Measurements from ENCODE around the gene WASF1.
"Not testable (repeated sequence)": the region's sequence is repeated elsewhere in the genome, so short reads cannot be mapped to it uniquely, and the experiment has no call there.

Gene WASF1

DNA sequence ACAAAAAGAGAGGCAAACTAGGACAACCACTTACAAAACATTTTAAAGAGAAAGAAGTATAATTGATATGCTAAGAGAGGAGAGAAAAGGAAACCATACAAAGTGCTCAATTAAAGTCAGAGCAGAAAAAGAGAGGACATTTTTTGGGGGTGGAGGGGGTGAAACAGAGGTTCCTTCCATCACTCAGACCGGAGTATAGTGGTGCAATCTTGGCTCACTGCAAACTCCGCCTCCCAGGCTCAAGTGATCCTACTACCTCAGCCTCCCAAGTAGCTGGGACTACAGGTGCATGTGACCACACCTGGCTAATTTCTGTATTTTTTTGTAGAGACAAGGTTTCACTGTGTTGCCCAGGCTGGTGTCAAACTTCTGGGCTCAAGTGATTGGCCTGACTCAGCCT lies 9.4 kb downstream of the WASF1 start:
- DNase-seq, result no peak

- DNase-seq, result no peak
These were observed 21.0 kb downstream of the WASF1 start for GRCh38 chr6:110158479-110158878.

DNA sequence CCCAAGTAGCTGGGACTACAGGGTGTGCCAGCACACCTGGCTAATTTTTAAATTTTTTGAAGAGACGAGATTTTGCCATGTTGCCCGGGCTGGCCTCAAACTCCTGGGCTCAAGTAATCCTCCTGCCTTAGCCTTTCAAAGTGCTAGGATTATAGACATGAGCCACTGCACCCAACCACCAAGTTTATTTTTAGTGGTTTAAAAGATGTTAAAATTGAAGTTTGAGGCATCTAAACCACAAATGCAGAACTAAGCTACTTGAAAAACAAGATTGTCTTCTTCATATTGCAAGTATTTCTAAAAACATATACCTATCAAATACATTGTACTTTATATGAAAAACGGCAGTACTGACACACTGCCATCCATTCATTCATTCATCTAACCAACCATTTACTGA lies 31.6 kb downstream of the WASF1 start:
- DNase-seq, result peak; percentile 27

GRCh38 chr6:110140650-110141049 lies 38.8 kb downstream of the WASF1 start:
- DNase-seq, result no peak

DNA sequence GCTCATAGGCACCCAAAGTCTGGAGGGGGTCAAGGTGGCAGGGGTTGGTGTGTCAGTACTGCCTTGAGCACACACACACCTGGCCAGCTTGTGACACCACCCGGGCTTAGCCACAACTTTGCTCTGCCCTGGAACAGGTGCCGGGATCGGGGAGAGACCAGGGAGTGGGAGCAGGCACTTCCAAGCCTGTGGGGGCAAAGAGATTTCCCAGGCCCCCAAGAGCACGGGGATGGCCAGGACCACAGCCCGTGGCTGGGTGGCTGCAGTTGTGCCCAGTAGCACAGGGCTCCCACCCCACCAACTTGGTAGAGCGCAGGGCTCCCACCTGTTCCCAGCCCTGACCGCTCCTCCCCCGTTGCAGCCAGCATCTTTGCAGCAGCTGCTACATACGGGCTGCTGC lies 40.4 kb downstream of the WASF1 start:
- no peak for DNase-seq

DNA sequence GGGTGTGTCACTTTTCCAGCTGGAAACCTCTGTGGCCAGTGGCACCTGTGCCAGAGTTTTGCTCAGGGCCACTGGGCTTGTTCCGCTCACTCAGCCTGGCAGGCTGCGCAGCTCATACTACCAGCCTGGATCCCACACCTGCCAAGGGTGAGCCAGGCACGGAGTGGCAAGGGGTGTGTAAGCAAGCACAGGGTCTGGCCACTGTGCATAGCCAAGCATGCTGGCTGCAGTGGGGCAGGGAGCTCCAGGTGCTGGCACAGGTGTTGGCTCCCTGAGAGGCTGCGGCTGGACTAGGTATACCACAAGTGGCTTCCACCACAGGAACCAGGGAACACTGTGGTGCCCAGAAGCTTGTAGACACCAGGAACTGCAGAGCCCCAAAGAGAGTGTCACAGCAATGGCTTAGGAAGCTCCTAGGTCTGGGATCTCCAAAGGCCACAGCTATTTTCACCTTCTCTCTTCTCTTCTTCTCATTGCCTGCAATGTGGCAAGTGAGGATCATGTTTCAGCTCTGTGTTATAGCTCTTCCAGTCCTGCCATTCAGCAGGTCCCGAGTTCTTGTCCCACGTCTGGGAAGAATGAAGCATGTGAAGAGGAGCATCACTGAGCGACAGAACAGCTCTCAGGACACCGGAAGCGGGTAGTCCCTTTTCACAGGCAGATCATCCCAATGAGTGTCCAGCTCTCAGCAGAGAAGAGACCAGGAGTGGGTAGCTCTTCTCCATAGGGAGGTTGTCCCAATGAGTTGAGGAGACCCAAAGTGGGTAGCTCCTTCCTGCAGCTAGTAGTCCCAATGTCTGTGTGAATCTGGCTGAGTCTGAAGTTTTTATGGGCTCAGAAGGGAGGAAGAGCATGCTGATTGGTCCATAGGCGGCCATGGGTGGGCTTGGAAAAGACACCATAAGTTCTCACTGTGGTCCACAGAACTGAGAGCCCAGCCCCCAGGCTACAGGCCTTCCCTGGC lies 41.3 kb downstream of the WASF1 start:
- DNase-seq, result no peak

GRCh38 chr6:110130362-110130761 lies 49.1 kb downstream of the WASF1 start:
- no peak for DNase-seq

GRCh38 chr6:110128418-110128817 lies 51.1 kb downstream of the WASF1 start:
- no peak for DNase-seq

GRCh38 chr6:110125361-110125760 lies 54.1 kb downstream of the WASF1 start:
- DNase-seq, result no peak

DNA sequence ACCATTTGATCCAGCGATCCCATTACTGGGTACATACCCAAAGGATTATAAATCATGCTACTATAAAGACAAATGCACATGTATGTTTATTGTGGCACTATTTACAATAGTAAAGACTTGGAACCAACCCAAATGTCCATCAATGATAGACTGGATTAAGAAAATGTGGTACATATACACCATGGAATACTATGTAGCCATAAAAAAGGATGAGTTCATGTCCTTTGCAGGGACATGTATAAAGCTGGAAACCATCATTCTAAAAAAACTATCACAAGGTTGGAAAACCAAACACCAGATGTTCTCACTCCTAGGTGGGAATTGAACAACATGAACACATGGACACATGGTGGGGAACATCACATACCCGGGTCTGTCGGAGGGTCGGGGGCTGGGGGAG lies 57.8 kb downstream of the WASF1 start:
- not testable (repeated sequence) for DNase-seq

GRCh38 chr6:110116258-110116657 lies 63.2 kb downstream of the WASF1 start:
- no peak for DNase-seq

DNA sequence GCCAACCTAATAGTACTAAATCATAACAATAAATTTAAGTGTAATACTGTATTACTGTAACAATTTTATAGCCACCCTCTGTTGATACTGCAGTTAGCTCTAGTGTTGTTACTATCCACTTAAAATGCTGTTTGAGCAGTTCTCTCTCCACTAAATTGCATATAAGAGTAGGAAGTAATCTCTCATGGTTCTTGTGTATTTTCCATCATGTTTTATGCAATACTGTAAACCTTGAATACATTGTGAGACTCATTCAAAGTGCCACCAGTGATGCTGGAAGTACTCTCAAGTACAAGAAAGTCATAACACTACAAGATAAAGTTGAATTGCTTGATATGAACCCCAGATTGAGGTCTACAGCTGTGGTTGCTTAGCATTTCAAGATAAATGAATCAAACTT lies 65.5 kb downstream of the WASF1 start:
- peak; percentile 3 for DNase-seq

- no peak for DNase-seq
These were observed 74.2 kb downstream of the WASF1 start for GRCh38 chr6:110105296-110105695.

GRCh38 chr6:110103260-110103659 lies 76.2 kb downstream of the WASF1 start:
- no peak for DNase-seq

GRCh38 chr6:110102411-110102810 lies 77.1 kb downstream of the WASF1 start:
- DNase-seq, result no peak

DNA sequence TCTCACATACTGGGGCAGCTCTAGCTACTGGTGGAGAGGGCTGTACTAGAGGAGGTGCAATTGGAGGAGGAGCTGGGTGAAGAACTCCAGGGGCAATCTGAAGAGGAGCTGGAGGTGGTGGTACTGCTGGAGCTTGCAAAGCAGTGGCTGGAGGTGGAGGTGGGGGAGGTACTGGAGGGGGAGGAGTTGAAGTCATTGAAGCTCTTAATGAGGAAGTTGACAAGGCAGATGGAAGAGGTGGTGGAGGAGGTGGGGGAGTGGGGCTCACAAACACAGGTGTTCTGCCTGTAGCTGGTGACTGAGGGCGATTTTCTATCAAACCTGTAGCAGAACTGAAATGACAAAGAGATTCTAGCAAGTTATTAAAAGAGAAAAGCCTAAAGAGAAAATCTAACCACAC lies 77.6 kb downstream of the WASF1 start:
- DNase-seq, result peak; percentile 34

- peak; percentile 3 for DNase-seq
These were observed 80.9 kb downstream of the WASF1 start for GRCh38 chr6:110098511-110099116.

DNA sequence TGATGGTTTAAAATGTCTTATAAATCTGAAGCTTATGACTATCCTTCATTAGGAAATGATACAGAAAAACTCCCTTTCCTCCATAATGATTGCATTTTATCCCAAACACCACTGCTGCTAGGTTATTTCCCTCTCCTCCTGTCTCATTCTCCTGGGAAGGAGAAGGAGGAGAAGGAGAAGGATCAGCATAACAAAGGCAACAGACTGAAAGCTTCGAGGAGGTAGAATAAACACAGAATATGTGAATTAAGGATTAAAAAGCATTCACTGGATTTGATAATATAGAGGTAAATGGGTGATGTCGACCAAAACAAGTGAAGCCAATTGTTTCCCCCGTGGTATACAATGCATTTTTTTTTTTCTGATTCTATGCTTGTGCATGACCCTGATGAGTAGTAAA lies 82.0 kb downstream of the WASF1 start:
- no peak for DNase-seq

GRCh38 chr6:110095935-110096334 lies 83.5 kb downstream of the WASF1 start:
- DNase-seq, result no peak

GRCh38 chr6:110095101-110095500 lies 84.4 kb downstream of the WASF1 start:
- DNase-seq, result no peak

DNA sequence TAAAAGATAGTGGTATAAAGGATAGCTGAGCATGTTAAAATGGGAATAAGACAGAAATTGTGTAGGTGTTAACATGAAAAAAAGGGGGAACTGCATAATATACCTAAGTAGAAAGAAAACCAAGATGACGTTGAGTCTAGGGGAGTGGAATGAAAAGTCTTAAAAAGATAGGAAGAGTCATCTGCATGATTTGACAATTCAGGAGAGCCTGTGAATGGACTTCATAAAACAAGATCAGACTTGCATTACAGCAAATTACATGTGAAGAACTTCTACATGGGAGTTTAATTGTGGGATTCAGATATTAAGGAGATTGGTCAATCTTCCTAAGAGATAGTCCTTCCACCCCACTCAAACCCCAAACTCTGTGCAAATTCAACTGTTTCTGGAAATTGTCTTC lies 85.5 kb downstream of the WASF1 start:
- no peak for DNase-seq

DNA sequence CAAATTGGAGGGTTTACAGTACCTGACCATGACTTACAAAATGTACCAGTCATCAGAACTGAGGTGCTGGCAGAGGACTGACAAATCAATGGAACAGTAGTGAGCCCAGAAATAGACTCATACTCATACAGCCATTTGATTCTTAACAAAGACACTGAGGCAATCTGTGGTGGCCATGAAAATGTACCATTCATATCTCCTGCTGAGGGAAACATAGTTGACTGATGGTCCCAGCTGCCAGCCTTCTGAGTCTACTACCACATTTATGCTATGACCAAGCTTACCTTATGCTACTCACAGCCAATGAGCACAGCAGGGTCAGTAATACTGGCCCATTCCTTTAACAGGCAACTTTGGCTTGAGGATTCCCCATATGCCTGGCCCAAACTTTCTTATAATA lies 88.6 kb downstream of the WASF1 start:
- no peak for DNase-seq

GRCh38 chr6:110089323-110089722 lies 90.1 kb downstream of the WASF1 start:
- DNase-seq, result no peak

GRCh38 chr6:110085285-110085684 lies 94.2 kb downstream of the WASF1 start:
- no peak for DNase-seq
